SK-MEL-5 (cell line): Measurements from ENCODE around the gene OR2W3. TPM values are rescaled to one million over a fixed set of nuclear protein-coding genes. Genes with fewer than 3 reads are reported as not detected.
"Not testable (repeated sequence)": the region's sequence is repeated elsewhere in the genome, so short reads cannot be mapped to it uniquely, and the experiment has no call there.

Experiments
- DNase-seq: peaks from one replicate; pipeline ENCODE4 v3.0.0-alpha.2; 2016; ENCODE audit warnings: low read depth, low spot score
- in situ Hi-C: cut with HindIII; loops from 2 replicates; pipeline ENCODE4 v1.10.0; 2016; ENCODE audit warnings: low sequenced_read_pairs, high pct_unique_total_duplicates, low pct_unique_long_range_greater_than_20kb
- total RNA-seq: library from RNA; depleted of rRNA; stranded (reverse); fragments of >200 nt; shearing (Covaris generic); gene quantifications from 2 replicates; pipeline ENCODE4 v1.2.3, GENCODE V29; 2014; rRNA removed

OR2W3 gene
- total RNA-seq, 1 experiment from 2014 or later, result not detected

DNA sequence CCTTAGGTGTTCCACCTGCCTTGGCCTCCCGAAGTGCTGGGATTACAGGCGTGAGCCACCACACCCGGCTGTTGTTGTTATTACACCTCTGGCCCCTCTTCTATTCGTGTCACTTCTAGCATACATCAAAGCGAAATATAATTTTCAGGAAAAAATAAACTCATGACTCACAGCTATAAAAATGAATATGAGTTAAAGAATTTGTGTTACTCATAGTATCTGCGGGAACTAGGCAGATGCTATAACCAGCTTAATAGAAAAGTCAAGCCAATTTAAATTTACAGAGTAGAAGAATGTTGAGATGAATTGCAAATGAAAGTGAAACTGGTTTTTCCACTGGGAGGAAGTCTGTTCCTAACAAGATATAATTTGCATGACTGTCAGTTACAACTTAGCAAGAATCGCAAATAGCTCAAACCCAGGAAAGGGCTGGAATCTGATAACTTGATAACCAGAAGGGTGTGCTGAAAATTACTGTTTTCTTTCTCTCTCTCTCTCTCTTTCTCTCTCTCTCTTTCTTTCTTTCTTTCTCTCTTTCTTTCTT lies 11.2 kb downstream of the OR2W3 start:
- DNase-seq, result peak; percentile 2
- in situ Hi-C loops, result no loop called here

DNA sequence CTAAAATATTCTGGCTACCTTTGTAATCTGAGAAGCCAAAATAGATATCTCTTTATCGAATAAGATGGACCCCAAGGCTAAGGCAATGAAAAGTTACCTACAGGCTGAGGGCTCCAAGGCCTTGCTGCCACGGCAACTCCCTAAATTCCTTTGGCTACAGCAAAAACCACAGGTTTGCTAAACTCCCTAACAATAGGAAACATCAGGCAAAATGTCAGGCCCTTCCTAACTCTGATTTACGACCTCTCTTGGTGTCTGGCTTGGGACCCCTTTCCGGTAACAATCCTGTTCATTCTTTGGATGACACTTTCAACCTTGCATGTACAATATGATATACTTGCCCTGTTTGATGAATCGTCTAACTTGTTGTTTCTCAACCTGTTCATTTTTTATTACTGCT lies 13.4 kb downstream of the OR2W3 start:
- in situ Hi-C loops, result no loop called here
- DNase-seq, result no peak

DNA sequence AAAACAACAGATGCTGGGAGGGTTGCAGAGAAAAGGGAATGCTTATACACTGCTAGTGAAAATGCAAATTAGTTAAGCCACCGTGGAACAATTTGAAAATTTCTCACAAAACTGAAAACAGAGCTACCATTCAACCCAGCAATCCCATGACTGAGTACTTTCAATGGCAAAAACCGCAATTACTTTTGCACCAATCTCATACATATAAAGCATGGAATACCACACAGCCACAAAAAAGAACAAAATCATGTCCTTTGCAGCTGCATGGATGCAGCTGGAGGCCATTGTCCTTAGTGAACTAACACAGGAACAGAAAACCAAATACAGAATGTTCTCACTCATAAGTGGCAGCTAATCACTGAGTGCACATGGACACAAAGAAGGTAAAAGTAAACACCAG lies 18.4 kb downstream of the OR2W3 start:
- in situ Hi-C loops, result no loop called here
- no peak for DNase-seq

DNA sequence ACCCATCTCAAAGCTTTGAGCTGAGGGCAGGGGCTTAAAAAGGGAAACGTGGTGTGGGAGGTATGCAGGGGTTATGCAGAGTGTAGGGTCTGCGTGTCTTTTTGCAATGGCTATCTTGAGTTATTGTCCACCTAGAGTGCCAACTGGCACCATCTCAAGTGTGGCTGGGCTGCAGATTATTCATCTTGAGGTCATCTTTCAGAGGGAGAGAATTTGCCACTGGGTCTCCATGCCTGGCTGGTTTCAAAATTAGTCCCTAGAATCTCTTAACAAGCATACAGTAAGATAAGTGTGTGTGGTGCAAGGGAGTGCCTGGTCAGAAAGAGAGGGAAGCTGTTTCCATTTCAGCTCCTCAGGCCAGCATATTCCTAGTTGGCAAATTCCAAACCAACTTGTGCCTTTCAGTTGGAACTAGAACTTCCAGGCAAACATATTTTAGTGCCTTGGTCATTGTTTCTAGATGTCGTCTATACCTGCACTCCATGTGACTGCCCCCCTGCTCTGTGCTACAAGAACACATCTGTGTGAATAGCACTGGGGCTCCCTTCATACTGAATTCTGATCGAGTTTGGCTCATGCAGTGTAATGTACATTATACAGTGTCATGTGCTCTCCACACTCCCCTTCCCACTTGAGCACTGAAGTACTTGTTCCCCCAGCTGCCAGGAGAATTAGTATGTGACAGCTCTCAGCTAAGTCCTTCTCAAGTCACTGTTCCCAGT lies 19.7 kb downstream of the OR2W3 start:
- in situ Hi-C loops, result no loop called here
- no peak for DNase-seq

DNA sequence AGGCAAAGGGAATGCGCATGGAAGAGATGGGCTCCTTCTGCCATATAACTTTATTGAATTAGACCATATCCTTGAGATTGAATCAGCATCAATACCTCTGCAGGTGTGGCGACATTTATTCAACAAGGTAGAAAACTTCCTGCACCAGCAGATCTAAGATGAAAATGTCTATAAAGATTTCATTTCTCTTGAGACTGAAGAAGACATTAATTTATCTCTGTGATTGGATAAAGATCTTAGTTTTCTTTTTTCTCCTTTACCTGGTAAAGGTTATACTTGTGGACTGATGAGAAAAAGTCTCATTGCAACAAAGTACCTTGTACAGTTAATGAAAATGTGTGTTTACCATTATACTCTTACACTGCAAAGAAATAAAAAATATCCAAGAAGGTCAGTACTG lies 24.6 kb downstream of the OR2W3 start, which contains the start of gene OR2T8:
Gene OR2T8, plus strand, starts transcription at position 301 of the 400 bp plus-strand sequence. CDS start 766 bp downstream, outside the sequence.
- in situ Hi-C loops, result no loop called here
- no peak for DNase-seq

DNA sequence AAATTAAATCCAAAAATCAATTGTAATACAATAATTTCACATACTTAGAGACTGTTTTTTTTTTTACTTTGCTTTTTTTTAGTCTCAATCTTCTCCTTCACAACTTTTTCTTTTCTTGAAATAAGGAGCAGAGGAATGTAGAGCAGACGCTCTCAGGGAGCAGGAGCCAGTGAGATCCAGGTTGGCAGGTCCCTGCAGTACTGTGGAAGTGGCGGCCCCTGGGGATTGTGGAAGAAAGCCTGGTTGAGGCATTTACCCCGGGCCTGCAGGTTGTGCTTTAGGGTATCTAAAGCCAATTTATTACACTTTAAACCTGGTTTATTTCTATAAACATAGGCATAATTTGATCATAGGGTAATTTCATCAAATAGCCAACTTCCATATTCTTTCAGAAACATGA lies 28.6 kb downstream of the OR2W3 start:
- in situ Hi-C loops, result no loop called here
- DNase-seq, result no peak

DNA sequence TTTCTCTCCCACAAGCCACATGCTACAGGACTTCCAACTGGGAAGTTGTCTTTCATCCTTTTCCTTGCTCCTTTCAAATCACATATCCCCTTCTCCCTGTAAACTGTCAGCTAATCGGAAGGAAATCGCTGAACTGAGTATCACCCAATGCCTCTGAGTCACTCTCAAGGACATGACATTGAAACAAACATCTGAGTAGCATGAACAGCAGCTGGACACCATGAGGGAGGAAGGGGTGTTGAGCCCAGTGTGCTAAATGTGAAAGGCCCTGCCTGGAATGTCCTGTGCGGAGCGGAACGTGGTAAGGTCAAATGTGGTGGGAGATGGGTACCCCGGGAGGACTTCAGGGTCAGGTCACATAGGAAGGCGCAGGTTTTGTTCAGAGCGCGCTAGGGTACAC lies 29.5 kb downstream of the OR2W3 start, which contains the start of gene OR2AJ1:
Gene OR2AJ1, plus strand, starts transcription at position 22 of the 400 bp plus-strand sequence. CDS start 8,880 bp downstream, outside the sequence.
- DNase-seq, result no peak
- in situ Hi-C loops, result no loop called here

DNA sequence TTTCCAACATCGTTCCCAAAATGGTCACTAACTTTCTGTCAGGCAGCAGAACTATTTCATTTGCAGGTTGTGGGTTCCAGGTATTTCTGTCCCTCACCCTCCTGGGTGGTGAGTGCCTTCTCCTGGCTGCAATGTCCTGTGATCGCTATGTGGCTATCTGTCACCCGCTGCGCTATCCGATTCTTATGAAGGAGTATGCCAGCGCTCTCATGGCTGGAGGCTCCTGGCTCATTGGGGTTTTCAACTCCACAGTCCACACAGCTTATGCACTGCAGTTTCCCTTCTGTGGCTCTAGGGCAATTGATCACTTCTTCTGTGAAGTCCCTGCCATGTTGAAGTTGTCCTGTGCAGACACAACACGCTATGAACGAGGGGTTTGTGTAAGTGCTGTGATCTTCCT lies 38.6 kb downstream of the OR2W3 start:
- in situ Hi-C loops, result no loop called here

DNA sequence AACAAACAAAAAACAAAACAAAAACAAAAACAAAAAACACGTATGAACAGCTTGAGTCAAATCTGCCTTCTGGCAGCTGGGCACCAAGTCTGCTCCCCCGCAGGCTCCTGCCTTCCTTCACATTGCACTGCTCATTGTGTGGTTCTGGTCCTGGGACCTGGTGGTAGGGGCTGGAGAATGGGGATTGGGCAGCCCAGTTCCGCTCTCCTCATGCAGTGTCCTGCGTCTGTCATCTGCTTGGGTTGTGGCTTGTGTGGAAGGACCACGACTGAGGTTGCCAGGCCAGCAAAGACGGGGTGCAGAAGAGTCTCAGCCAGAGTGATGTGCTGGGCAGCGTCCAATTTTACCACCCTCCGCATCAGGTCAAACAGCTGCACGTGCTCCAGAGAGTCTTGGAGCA lies 40.4 kb downstream of the OR2W3 start:
- DNase-seq, result no peak
- in situ Hi-C loops, result no loop called here

More for the DNA sequence above, 38.6 kb downstream of the OR2W3 start:
- no peak for DNase-seq

DNA sequence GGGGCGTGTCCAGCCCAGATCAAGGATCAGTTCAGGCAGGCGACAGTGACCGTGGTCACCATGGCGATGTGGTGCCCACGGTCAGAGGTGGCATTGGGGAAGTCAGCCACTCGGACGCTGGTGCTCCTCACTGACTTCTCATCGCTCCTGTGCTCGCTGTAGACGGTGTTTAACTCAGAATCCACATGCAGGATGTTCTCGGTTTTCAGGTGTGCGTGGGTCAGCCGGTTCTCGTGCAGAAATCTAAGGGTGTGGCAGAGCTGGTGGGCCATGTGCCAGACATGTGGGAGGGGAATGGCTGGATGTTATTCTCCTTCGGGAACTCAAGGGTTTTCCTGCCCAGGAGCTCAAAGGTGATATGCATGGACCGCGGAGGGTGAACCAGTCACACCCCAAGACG lies 41.0 kb downstream of the OR2W3 start:
- DNase-seq, result no peak
- in situ Hi-C loops, result no loop called here

DNA sequence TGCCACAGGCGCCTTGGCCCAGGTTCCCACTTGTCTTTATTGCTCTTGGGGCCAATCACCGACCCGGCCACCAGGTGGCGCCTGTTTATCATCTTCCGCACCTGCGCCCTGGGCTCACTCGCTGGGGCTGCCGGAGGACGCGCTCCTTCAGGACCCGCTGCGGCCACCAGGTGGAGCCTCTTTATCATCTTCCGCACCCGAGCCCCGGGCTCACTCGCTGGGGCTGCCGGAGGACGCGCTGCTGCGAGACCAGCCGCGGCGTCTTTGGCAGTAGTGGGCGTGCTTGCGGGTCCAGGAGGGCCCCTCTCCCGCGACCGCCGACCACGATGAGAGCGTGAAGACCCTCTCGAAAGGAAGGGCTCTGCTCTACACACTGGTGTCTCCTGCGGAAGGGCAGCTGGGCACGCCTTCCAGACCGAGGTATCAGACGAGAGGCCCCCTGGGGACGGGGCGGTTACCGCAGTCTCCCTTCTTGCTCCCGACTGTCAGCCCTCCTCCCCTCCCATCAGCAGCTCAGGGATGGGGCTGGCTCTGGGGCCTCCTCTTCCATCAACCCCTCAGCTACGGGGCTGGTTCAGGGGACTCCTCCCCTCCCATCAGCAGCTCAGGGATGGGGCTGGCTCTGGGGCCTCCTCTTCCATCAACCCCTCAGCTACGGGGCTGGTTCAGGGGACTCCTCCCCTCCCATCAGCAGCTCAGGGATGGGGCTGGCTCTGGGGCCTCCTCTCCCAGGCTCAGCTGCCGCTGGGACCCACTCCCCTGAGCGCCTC lies 41.8 kb downstream of the OR2W3 start:
- in situ Hi-C loops, result not testable (repeated sequence)

DNA sequence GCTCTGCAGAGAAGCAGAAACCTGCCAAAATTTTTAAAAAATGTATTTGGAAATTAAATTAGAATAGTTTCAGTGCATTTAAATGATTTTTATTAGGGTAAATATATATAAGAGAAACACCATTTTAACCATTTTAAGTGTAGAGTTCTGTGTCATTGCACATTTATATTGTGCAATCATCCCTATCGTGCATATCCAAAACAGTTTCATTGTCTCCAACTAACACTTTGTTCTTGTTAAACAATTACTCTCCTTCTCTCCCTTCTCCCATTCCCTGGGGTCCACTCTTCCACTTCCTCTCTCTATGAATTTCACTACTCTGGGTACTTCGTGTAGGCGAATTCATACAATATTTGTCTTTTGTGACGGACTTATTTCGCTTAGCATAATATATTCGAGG lies 47.2 kb downstream of the OR2W3 start:
- DNase-seq, result peak; percentile 9
- in situ Hi-C loops, result no loop called here

More for the DNA sequence above, 41.8 kb downstream of the OR2W3 start:
- DNase-seq, result peak; percentile 93

Other genes with a start within 250 kb of the OR2W3 start
- not detected in 2 replicates for gene OR13G1, start 215.8 kb upstream of the OR2W3 start, total RNA-seq
- not detected in 2 replicates for gene OR6F1, start 178.9 kb upstream of the OR2W3 start, total RNA-seq
- gene OR14K1, start 157.0 kb upstream of the OR2W3 start, total RNA-seq, result not detected in 2 replicates
- not detected in 2 replicates for gene OR14A2, start 147.4 kb upstream of the OR2W3 start, total RNA-seq
- not detected in 2 replicates for gene OR1C1, start 135.0 kb upstream of the OR2W3 start, total RNA-seq
- gene OR14A16, start 71.5 kb upstream of the OR2W3 start, total RNA-seq, result not detected in 2 replicates
- not detected in 2 replicates for gene OR11L1, start 53.7 kb upstream of the OR2W3 start, total RNA-seq
- 0.13 and 0.16 TPM in 2 replicates for gene TRIM58, start 38.4 kb upstream of the OR2W3 start, total RNA-seq
- gene OR2T8, start 24.7 kb downstream of the OR2W3 start, total RNA-seq, result not detected in 2 replicates
- gene OR2AJ1, start 29.3 kb downstream of the OR2W3 start, total RNA-seq, result not detected in 2 replicates
- gene OR2L8, start 53.3 kb downstream of the OR2W3 start, total RNA-seq, result not detected in 2 replicates
- not detected in 2 replicates for gene OR2AK2, start 69.6 kb downstream of the OR2W3 start, total RNA-seq
- gene OR2L5, start 118.1 kb downstream of the OR2W3 start, total RNA-seq, result not detected in 2 replicates
- gene OR2L2, start 134.5 kb downstream of the OR2W3 start, total RNA-seq, result not detected in 2 replicates
- not detected in 2 replicates for gene OR2L3, start 151.2 kb downstream of the OR2W3 start, total RNA-seq
- not detected in 2 replicates for gene OR2L13, start 199.6 kb downstream of the OR2W3 start, total RNA-seq
- not detected in 2 replicates for gene OR2M5, start 249.6 kb downstream of the OR2W3 start, total RNA-seq